ENCODE results near the gene FES.

The FES gene

GRCh38 chr15:90938261-90938660 lies 54.0 kb downstream of the FES start:
- no peak overlapping the region for H3K4me3 ChIP-seq (ENCODE audit: low read depth, low read length)
- no peak for TF ChIP-seq CTCF (IDR thresholded peaks at IDR 0.05; ENCODE audit: control insufficient read depth, extremely low read depth, insufficient read depth)
- DNase-seq (ENCODE audit: low read depth): no peak

DNA sequence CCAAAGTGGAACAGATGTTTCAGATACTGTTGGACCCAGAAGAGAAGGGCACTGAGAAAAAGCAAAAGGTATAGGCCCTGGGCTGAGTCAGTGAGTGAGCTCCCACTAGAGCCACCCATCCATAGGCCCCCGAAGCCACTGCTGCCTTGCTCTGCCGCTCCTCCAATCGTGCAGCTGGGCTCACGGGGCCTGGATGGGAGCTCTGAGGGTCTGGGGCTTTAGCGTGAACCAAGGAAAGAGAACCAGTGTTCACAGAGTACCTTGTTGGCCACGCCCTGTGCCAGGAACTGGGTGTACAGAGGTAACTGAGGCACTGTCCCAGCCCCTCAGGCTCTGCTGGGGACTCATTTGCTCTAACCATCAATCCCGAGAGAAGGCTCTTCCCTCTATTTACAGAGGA lies 55.5 kb downstream of the FES start:
- no peak for DNase-seq (ENCODE audit: low read depth)
- no peak for TF ChIP-seq CTCF (IDR thresholded peaks at IDR 0.05; ENCODE audit: control insufficient read depth, extremely low read depth, insufficient read depth)
- no peak overlapping the region for H3K4me3 ChIP-seq (ENCODE audit: low read depth, low read length)

DNA sequence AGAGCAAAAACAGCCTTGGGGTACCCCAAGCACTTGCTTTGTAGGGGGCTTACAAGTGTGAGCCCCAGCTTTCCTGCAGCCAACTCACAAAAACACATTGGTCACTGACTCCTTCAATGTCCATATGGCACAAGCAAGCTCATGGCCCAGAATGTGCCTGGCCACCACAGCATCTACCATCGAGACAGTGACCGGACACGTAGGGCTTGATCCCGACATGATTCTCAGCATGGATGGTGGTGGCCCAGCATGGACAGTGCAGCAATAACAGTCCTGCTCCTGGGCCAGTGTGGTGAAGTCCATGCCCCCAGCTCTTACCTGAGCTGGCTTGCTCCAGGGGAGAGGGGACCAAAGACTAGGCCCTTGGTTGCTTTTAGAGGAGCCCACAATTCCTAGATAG lies 56.7 kb downstream of the FES start:
- no peak for DNase-seq (ENCODE audit: low read depth)
- TF ChIP-seq CTCF (IDR thresholded peaks at IDR 0.05; ENCODE audit: control insufficient read depth, extremely low read depth, insufficient read depth): no peak
- no peak overlapping the region for H3K4me3 ChIP-seq (ENCODE audit: low read depth, low read length)

DNA sequence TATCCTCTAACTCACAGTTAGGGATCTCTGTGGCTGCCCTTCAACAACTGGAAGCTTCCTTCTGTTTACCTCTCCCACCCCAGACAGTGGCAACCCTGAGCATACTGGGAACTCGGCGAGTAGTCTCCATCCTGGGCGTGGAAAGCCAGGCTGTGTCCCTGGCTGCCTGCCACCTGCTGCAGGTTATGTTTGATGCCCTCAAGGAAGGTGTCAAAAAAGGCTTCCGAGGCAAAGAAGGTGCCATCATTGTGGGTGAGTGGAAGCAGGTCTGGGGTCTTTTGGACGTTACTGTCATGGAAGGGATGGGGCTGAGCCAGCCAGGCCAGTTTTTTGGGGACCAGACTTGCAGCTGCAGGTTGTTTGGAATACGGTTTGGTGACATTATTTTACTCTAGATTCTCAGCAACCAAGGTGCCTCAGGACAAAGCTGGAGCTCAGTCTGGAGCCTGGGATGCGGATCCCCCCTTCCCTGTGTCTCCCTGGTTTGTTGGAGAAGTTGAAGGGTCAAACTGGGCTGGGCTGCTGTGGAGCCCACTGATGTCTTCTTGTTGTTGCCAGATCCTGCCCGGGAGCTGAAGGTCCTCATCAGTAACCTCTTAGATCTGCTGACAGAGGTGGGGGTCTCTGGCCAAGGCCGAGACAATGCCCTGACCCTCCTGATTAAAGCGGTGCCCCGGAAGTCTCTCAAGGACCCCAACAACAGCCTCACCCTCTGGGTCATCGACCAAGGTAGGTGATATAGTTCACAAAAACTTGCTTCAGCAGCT lies 58.2 kb downstream of the FES start:
- H3K4me3 ChIP-seq (ENCODE audit: low read depth, low read length): no peak overlapping the region
- no peak for TF ChIP-seq CTCF (IDR thresholded peaks at IDR 0.05; ENCODE audit: control insufficient read depth, extremely low read depth, insufficient read depth)
- DNase-seq (ENCODE audit: low read depth): no peak

DNA sequence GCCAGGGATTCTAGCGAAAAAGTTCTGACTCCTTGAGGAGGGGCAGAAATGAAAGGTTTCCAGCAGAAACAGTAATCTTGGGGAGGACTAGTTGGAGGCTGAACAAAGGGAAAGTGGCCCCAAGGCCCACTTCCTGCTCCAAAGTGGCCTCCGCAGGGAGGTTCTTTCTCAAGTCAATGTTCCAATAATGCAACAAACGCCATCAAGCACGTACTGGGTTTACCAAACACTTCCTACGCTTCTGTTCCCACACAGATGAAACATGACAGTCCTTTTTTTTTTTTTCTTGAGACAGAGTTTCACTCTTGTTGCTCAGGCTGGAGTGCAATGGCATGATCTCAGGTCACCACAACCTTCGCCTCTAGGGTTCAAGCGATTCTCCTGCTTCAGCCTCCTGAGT lies 60.8 kb downstream of the FES start:
- no peak for DNase-seq (ENCODE audit: low read depth)
- no peak overlapping the region for H3K4me3 ChIP-seq (ENCODE audit: low read depth, low read length)
- no peak for TF ChIP-seq CTCF (IDR thresholded peaks at IDR 0.05; ENCODE audit: control insufficient read depth, extremely low read depth, insufficient read depth)

All from LNCaP clone FGC (cell line).